H1 (cell line): Measurements from ENCODE around the gene SRGAP3. TPM values are rescaled to one million over a fixed set of nuclear protein-coding genes. Genes with fewer than 3 reads are reported as not detected.

Source experiments
- CTCF ChIA-PET: fragments of 300-600 bp; sonication (Branson Sonifier 250); formaldehyde crosslinking; loops from one replicate; lab custom pipeline; 2021; ENCODE audit not compliant: partially characterized antibody; lab: Charles Lee
- POLR2A ChIA-PET: fragments of 300-600 bp; sonication (Branson Sonifier 250); formaldehyde crosslinking; loops from one replicate; lab custom pipeline; 2021; ENCODE audit warnings: inconsistent platforms; ENCODE audit not compliant: partially characterized antibody; lab: Charles Lee
- DNase-seq, 2 experiments: peaks; one replicate each; pipeline versions ENCODE4 v3.0.0 to v3.0.0-alpha.2; 2010 to 2022; ENCODE audit warnings: low spot score in 2 of 2, low read depth in 1 of 2, mixed read lengths in 1 of 2
- FAIRE-seq: peaks from 2 replicates; lab custom pipeline; 2011; peaks lifted over from hg19 to GRCh38; lab: Jason Lieb, UNC
- H2AFZ ChIP-seq: 2 replicates; pipeline ENCODE4 v1.8.1; 2012; ENCODE audit warnings: low read length, inconsistent platforms
- H2AK5ac ChIP-seq: 2 replicates; pipeline ENCODE4 v1.6.1; 2013; ENCODE audit warnings: low read depth, low read length
- H2BK120ac ChIP-seq: replicated peaks from 2 replicates; pipeline ENCODE3; 2013; ENCODE audit warnings: low read depth, low read length, inconsistent platforms
- H2BK12ac ChIP-seq: 2 replicates; pipeline ENCODE4 v1.6.1; 2013; ENCODE audit warnings: low read depth, low read length
- H2BK15ac ChIP-seq: 2 replicates; pipeline ENCODE4 v1.6.1; 2013; ENCODE audit warnings: low read length
- H2BK20ac ChIP-seq: 2 replicates; pipeline ENCODE4 v1.6.1; 2013; ENCODE audit warnings: low read length
- H2BK5ac ChIP-seq: 2 replicates; pipeline ENCODE4 v1.6.1; 2013; ENCODE audit warnings: low read depth, low read length
- H3K14ac ChIP-seq: 2 replicates; pipeline ENCODE4 v1.6.1; 2013; ENCODE audit warnings: inconsistent platforms; ENCODE audit not compliant: insufficient read length
- H3K18ac ChIP-seq: 2 replicates; pipeline ENCODE4 v1.6.1; 2013; ENCODE audit warnings: low read length; ENCODE audit errors: extremely low read depth
- H3K23ac ChIP-seq: 2 replicates; pipeline ENCODE4 v1.6.1; 2013; ENCODE audit warnings: inconsistent platforms; ENCODE audit not compliant: insufficient read length
- H3K23me2 ChIP-seq: 2 replicates; pipeline ENCODE4 v1.6.1; 2013; ENCODE audit warnings: low read depth, low read length
- H3K27ac ChIP-seq: 2 replicates; pipeline ENCODE4 v1.6.1; 2011; ENCODE audit warnings: low read depth, low read length, inconsistent platforms
- H3K27me3 ChIP-seq, 4 experiments: replicated peaks in 1 of 4; 1 replicate in 1 of 4; 2 replicates in 3 of 4; pipeline versions ENCODE4 v1.6.1 to v1.8.1; 2011 to 2013; ENCODE audit warnings: low read length in 3 of 4, mild to moderate bottlenecking in 3 of 4, inconsistent platforms in 2 of 4, mixed read lengths in 2 of 4, moderate library complexity in 1 of 4; ENCODE audit not compliant: control insufficient read depth in 3 of 4, insufficient read depth in 3 of 4; ENCODE audit errors: extremely low read depth in 1 of 4
- H3K36me3 ChIP-seq, 4 experiments: 2 replicates each; pipeline versions ENCODE4 v1.6.1 to v1.8.1; 2011 to 2013; ENCODE audit warnings: mild to moderate bottlenecking in 4 of 4, low read length in 3 of 4, moderate library complexity in 2 of 4, control low read depth in 1 of 4, inconsistent platforms in 1 of 4; ENCODE audit not compliant: insufficient read depth in 4 of 4, control insufficient read depth in 2 of 4
- H3K4ac ChIP-seq: replicated peaks from 2 replicates; pipeline ENCODE3; 2013; ENCODE audit warnings: low read length, low read depth, mixed read lengths, inconsistent platforms; ENCODE audit not compliant: insufficient read length
- H3K4me1 ChIP-seq, 4 experiments: replicated peaks in 1 of 4; 1 replicate in 1 of 4; 2 replicates in 3 of 4; pipeline versions ENCODE4 v1.6.1 to v1.8.1; 2011 to 2013; ENCODE audit warnings: low read length in 3 of 4, inconsistent platforms in 2 of 4, mixed read lengths in 1 of 4; ENCODE audit not compliant: insufficient read depth in 4 of 4, control insufficient read depth in 3 of 4
- H3K4me2 ChIP-seq, 2 experiments: 2 replicates each; pipeline versions ENCODE4 v1.6.1 to v1.8.1; 2011 to 2013; ENCODE audit warnings: low read depth in 2 of 2, low read length in 2 of 2, control low read depth in 1 of 2, inconsistent platforms in 1 of 2, mild to moderate bottlenecking in 1 of 2; ENCODE audit not compliant: insufficient read depth in 1 of 2
- H3K4me3 ChIP-seq, 4 experiments: fragments of 200-600, 300-600 bp in 1 of 4; sonication (generic), shearing (Covaris generic), sonication (Bioruptor Twin) in 1 of 4; 2 replicates each; pipeline versions ENCODE4 v1.5.1 to v1.8.1; 2011 to 2016; ENCODE audit warnings: low read length in 4 of 4, low read depth in 3 of 4, control low read depth in 2 of 4, inconsistent platforms in 2 of 4, mild to moderate bottlenecking in 2 of 4, mixed read lengths in 1 of 4, moderate library complexity in 1 of 4; ENCODE audit not compliant: insufficient read depth in 2 of 4; ENCODE audit errors: extremely low read depth in 1 of 4
- H3K56ac ChIP-seq: replicated peaks from 2 replicates; pipeline ENCODE3; 2013; ENCODE audit warnings: low read depth, mild to moderate bottlenecking, mixed read lengths, low read length, inconsistent platforms; ENCODE audit not compliant: insufficient read length
- H3K79me1 ChIP-seq: 2 replicates; pipeline ENCODE4 v1.6.1; 2013; ENCODE audit warnings: low read depth, low read length, control low read depth
- H3K79me2 ChIP-seq, 2 experiments: 2 replicates each; pipeline versions ENCODE4 v1.6.1 to v1.8.1; 2012 to 2013; ENCODE audit warnings: low read length in 2 of 2, mild to moderate bottlenecking in 2 of 2, inconsistent platforms in 1 of 2; ENCODE audit not compliant: insufficient read depth in 2 of 2, control insufficient read depth in 1 of 2
- H3K9ac ChIP-seq, 4 experiments: replicated peaks in 1 of 4; 1 replicate in 1 of 4; 2 replicates in 3 of 4; pipeline versions ENCODE4 v1.6.1 to v1.8.1; 2011 to 2013; ENCODE audit warnings: low read depth in 3 of 4, low read length in 3 of 4, control low read depth in 2 of 4, mild to moderate bottlenecking in 2 of 4, moderate library complexity in 2 of 4, inconsistent platforms in 1 of 4; ENCODE audit errors: extremely low read depth in 1 of 4
- H3K9me3 ChIP-seq, 2 experiments: 2 replicates each; pipeline versions ENCODE4 v1.6.1 to v1.8.1; 2012 to 2013; ENCODE audit warnings: mild to moderate bottlenecking in 2 of 2, moderate library complexity in 2 of 2, control low read depth in 1 of 2, inconsistent platforms in 1 of 2, low read depth in 1 of 2, low read length in 1 of 2, mixed read lengths in 1 of 2; ENCODE audit not compliant: insufficient read depth in 2 of 2
- H4K20me1 ChIP-seq, 2 experiments: replicated peaks in 1 of 2; 2 replicates each; pipeline versions ENCODE3 to v1.8.1; 2011 to 2013; ENCODE audit warnings: inconsistent platforms in 2 of 2, low read length in 2 of 2, mild to moderate bottlenecking in 1 of 2; ENCODE audit not compliant: insufficient read depth in 2 of 2, control insufficient read depth in 1 of 2
- H4K5ac ChIP-seq: 2 replicates; pipeline ENCODE4 v1.6.1; 2013; ENCODE audit warnings: low read length, low read depth, mixed read lengths, inconsistent platforms; ENCODE audit not compliant: insufficient read length
- H4K8ac ChIP-seq: 2 replicates; pipeline ENCODE4 v1.8.0; 2013; ENCODE audit warnings: mild to moderate bottlenecking, moderate library complexity, low read length, inconsistent platforms; ENCODE audit not compliant: insufficient read depth; ENCODE audit errors: extremely low read depth
- H4K91ac ChIP-seq: replicated peaks from 2 replicates; pipeline ENCODE3; 2013; ENCODE audit warnings: low read length, mixed read lengths, inconsistent platforms; ENCODE audit not compliant: insufficient read length
- BACH1 ChIP-seq: IDR thresholded peaks from 2 replicates; pipeline ENCODE4 v1.6.1; 2012; ENCODE audit warnings: low read length, improper control_type of control experiment
- TBP ChIP-seq: IDR thresholded peaks from 2 replicates; pipeline ENCODE4 v1.6.1; 2011; ENCODE audit warnings: low read depth, low read length, improper control_type of control experiment
- TCF12 ChIP-seq: IDR thresholded peaks from 2 replicates; pipeline ENCODE4 v1.6.1; 2011; ENCODE audit warnings: low read depth, mild to moderate bottlenecking, low read length
- WGBS, 2 experiments: shearing (Covaris generic) in 1 of 2; methylation state at CpG; one replicate each; pipeline versions ENCODE4 v1.1.6 to v1.1.7; 2013 to 2015; ENCODE audit warnings: low lambda C conversion rate in 2 of 2, mixed read lengths in 2 of 2, inconsistent platforms in 1 of 2, low coverage in 1 of 2, missing lambda C conversion rate in 1 of 2; ENCODE audit not compliant: insufficient replicate concordance in 2 of 2, insufficient coverage in 1 of 2, insufficient read length in 1 of 2; ENCODE audit errors: extremely low coverage in 1 of 2, missing lambda C conversion rate in 1 of 2; 5-methylcytosine and 5-hydroxymethylcytosine counted together
- polyA plus RNA-seq, 7 experiments: library from polyadenylated mRNA; depleted of rRNA in 3 of 7; stranded (reverse) in 5 of 7; unstranded in 2 of 7; fragments of >200 nt in 5 of 7; fragments of 200-250 nt in 2 of 7; gene quantifications; 1 replicate in 5 of 7; 2 replicates in 1 of 7; 4 replicates in 1 of 7; pipeline versions ENCODE4 v1.2.1 to v1.2.3, GENCODE V29; 2011 to 2013; ENCODE audit warnings: missing spikeins in 2 of 7, mixed read lengths in 2 of 7
- total RNA-seq: library from RNA; stranded (reverse); fragmentation: NEBNext Ultra II Directional; extraction: Animal tissue kit (Norgen Biotek cat#: 25700); gene quantifications from 2 replicates; pipeline ENCODE4 v1.2.1, GENCODE V29; 2021
- TF ChIP-seq, protein P1 (sequence below): IDR thresholded peaks from 2 replicates; pipeline ENCODE4 v1.6.1; 2012; ENCODE audit warnings: inconsistent platforms

Gene SRGAP3
- total and polyA plus RNA-seq, 2 of the 8 experiments (the other 6 are each of a cell fraction or from before 2014, with no cell fraction given) = 5.8 to 11.4 TPM

DNA sequence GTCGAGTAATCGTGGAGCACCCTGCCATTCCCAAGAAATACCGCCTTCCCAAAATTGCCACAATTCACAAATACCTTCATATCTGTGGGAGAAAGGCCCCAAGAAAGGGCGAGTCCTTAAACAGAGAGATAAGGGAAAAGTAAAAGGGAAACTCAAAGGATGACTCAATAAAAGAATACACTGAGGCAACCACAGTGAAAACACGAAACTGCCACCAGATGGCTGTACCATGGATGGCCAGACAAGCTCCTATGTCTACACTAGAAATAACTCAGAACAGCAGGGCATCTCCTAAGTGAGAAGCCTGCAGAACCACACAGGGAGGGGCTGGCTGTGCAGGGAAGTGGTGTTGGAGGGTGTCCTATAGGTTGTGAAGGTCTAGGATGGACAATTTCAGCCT lies 25.0 kb downstream of the SRGAP3 start:
- CTCF ChIA-PET = interaction anchor here (0.9 to 2.1 kb wide), 5 partner anchors 10 to 68 kb away, joined by 3 to 8 read pairs (median 3); partner anchors contain the start of gene SRGAP3
- H3K9ac ChIP-seq = no peak overlapping the region

More for the DNA sequence above, 25.0 kb downstream of the SRGAP3 start:
- no peak overlapping the region for H2BK5ac ChIP-seq
- no peak overlapping the region for H2BK120ac ChIP-seq
- TF ChIP-seq TCF12 = no peak
- TF ChIP-seq, protein P1, sequence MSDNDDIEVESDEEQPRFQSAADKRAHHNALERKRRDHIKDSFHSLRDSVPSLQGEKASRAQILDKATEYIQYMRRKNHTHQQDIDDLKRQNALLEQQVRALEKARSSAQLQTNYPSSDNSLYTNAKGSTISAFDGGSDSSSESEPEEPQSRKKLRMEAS = no peak
- no peak for TF ChIP-seq TBP
- no peak for TF ChIP-seq BACH1
- no peak overlapping the region for H2AFZ ChIP-seq
- no peak for DNase-seq
- H3K27me3 ChIP-seq = no peaks in the 10 kb centered on the region; a peak in 2 of 7 replicates
- H4K5ac ChIP-seq = no peak overlapping the region
- H3K14ac ChIP-seq = no peak overlapping the region
- no peak overlapping the region for H2AK5ac ChIP-seq
- peaks cover 0 to 1% of the 10 kb centered on the region in 2 experiments for H4K20me1 ChIP-seq
- no peaks in the 10 kb centered on the region for H3K23me2 ChIP-seq
- no peaks in the 10 kb centered on the region for H3K79me2 ChIP-seq
- H2BK20ac ChIP-seq = no peak overlapping the region
- no peak overlapping the region for H2BK15ac ChIP-seq
- POLR2A ChIA-PET = interaction anchor here (1.1 kb wide), 1 partner anchor 25 kb away, joined by 3 read pairs; the partner anchor contains the start of gene SRGAP3
- H2BK12ac ChIP-seq = no peak overlapping the region
- peaks cover 9 to 17% (median 13%) of the 10 kb centered on the region in 4 experiments for H3K4me1 ChIP-seq
- no peak overlapping the region for H4K91ac ChIP-seq
- no peak for FAIRE-seq
- no peak overlapping the region for H3K27ac ChIP-seq
- H3K79me1 ChIP-seq = no peaks in the 10 kb centered on the region
- H3K4me2 ChIP-seq = no peak overlapping the region
- H3K36me3 ChIP-seq = no peaks in the 10 kb centered on the region
- no peaks in the 10 kb centered on the region for H3K9me3 ChIP-seq
- H3K4ac ChIP-seq = no peak overlapping the region
- H3K18ac ChIP-seq = no peak overlapping the region
- no peak overlapping the region for H4K8ac ChIP-seq
- no peak overlapping the region for H3K4me3 ChIP-seq
- H3K23ac ChIP-seq = no peak overlapping the region
- H3K56ac ChIP-seq = no peak overlapping the region
- 87% methylated on average over 5 of the region's 5 CpGs; no CpG with 5 or more reads in 1 of the 2 experiments for WGBS, 2 experiments
